DND-41 (cell line): ENCODE data around the gene WNT11.

ENCODE experiments used
- ATAC-seq: fragments of 200-7000 bp; cut with Tn5 transposase; 3 replicates; pipeline ENCODE4 v1.9.1; 2021; ENCODE audit warnings: low read depth; ENCODE audit not compliant: insufficient read depth
- DNase-seq: peaks from one replicate; pipeline ENCODE4 v3.0.0-alpha.2; 2020
- H2AFZ ChIP-seq: 2 replicates; pipeline ENCODE4 v1.6.0; 2012; ENCODE audit warnings: low read depth, low read length
- H3K27ac ChIP-seq: 2 replicates; pipeline ENCODE4 v1.5.1; 2012; ENCODE audit warnings: low read length, inconsistent platforms
- H3K27me3 ChIP-seq: fragments of 200-600 bp; sonication (generic); 2 replicates; pipeline ENCODE4 v1.6.0; 2012; ENCODE audit warnings: low read length, mild to moderate bottlenecking, inconsistent platforms; ENCODE audit not compliant: insufficient read depth, poor library complexity
- H3K36me3 ChIP-seq: 2 replicates; pipeline ENCODE4 v1.5.1; 2012; ENCODE audit warnings: low read length, inconsistent platforms; ENCODE audit not compliant: insufficient read depth
- H3K4me1 ChIP-seq: 2 replicates; pipeline ENCODE4 v1.5.1; 2012; ENCODE audit warnings: mild to moderate bottlenecking, low read length; ENCODE audit not compliant: insufficient read depth
- H3K4me2 ChIP-seq: 2 replicates; pipeline ENCODE4 v1.6.0; 2012; ENCODE audit warnings: mild to moderate bottlenecking, moderate library complexity, low read length, inconsistent platforms; ENCODE audit not compliant: insufficient read depth
- H3K4me3 ChIP-seq, 2 experiments: fragments of 200-600 bp in 1 of 2; shearing (Covaris generic) in 1 of 2; 2 replicates each; pipeline ENCODE4 v1.5.1; 2012 to 2016; ENCODE audit warnings: inconsistent platforms in 2 of 2, low read length in 2 of 2, mild to moderate bottlenecking in 2 of 2, low read depth in 1 of 2, moderate library complexity in 1 of 2
- H3K79me2 ChIP-seq: 2 replicates; pipeline ENCODE4 v1.6.0; 2012; ENCODE audit warnings: low read length, inconsistent platforms; ENCODE audit not compliant: insufficient read depth
- H3K9ac ChIP-seq: 2 replicates; pipeline ENCODE4 v1.6.0; 2012; ENCODE audit warnings: low read depth, mild to moderate bottlenecking, inconsistent platforms, low read length, moderate library complexity
- H3K9me3 ChIP-seq: 2 replicates; pipeline ENCODE4 v1.5.1; 2012; ENCODE audit warnings: low read length, moderate library complexity, mild to moderate bottlenecking, inconsistent platforms; ENCODE audit not compliant: insufficient read depth, severe bottlenecking
- H4K20me1 ChIP-seq: 2 replicates; pipeline ENCODE4 v1.6.0; 2012; ENCODE audit warnings: low read length; ENCODE audit not compliant: insufficient read depth
- EZH2 ChIP-seq: IDR thresholded peaks from 3 replicates; pipeline ENCODE4 v1.6.1; 2012; ENCODE audit warnings: borderline replicate concordance, low read depth, mild to moderate bottlenecking, moderate library complexity, low read length, inconsistent platforms; ENCODE audit not compliant: severe bottlenecking
- TF ChIP-seq, protein P1 (sequence below): IDR thresholded peaks from 2 replicates; pipeline ENCODE4 v1.5.1; 2012; ENCODE audit warnings: borderline replicate concordance, low read length, moderate library complexity, mild to moderate bottlenecking; ENCODE audit not compliant: poor library complexity, severe bottlenecking; ENCODE audit errors: extremely low read depth

WNT11 gene

DNA sequence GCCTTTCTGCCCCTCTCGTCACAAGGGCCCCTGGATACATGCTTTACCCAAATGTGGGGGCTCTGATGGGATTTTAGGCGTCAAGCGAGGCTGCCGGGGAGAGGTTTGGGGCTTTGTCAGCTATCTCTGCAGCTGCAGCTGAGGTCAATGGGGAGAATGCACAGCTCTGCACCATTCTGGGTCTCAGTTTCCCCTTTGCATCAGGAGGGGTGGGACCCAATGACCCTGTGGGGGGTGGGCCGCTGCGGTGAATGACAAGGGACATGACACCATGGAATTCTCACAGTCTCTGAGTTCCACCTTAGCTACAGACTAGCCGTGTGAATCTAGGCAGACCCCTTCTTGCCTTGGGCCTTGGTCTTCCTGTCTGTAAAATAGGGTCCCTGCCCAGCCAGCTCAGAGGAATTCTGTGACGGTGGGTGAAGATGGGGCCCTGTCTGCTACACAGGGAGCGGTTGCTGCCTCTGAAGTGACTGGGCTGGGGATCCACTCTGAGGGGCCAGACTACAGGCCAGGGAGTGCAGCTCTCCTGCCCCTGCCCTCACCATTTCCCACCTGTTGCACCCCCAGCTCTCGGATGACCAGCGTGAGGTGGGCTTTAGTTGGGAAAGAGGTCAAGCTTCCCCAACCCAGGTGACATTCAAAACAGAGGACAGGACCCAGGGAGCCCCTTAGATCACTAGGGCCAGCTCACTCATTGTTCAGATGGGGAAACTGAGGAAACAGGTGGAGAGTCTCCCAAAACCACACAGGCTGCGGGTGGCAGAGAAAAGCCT, 35.9 kb upstream of the WNT11 start:
- Histone ChIP-seq H4K20me1 (no peaks in the 10 kb centered on the region), H3K4me1 (no peaks in the 10 kb centered on the region), H3K27me3 (peaks cover 9% of the 10 kb centered on the region), H3K9ac (no peak overlapping the region), H2AFZ (no peak overlapping the region), H3K4me3 (no peak overlapping the region), H3K4me2 (no peak overlapping the region), H3K79me2 (no peaks in the 10 kb centered on the region), H3K9me3 (no peaks in the 10 kb centered on the region), H3K36me3 (no peaks in the 10 kb centered on the region), H3K27ac (no peak overlapping the region)
- no peak for ATAC-seq
- DNase-seq, result no peak
- TF ChIP-seq, protein P1, sequence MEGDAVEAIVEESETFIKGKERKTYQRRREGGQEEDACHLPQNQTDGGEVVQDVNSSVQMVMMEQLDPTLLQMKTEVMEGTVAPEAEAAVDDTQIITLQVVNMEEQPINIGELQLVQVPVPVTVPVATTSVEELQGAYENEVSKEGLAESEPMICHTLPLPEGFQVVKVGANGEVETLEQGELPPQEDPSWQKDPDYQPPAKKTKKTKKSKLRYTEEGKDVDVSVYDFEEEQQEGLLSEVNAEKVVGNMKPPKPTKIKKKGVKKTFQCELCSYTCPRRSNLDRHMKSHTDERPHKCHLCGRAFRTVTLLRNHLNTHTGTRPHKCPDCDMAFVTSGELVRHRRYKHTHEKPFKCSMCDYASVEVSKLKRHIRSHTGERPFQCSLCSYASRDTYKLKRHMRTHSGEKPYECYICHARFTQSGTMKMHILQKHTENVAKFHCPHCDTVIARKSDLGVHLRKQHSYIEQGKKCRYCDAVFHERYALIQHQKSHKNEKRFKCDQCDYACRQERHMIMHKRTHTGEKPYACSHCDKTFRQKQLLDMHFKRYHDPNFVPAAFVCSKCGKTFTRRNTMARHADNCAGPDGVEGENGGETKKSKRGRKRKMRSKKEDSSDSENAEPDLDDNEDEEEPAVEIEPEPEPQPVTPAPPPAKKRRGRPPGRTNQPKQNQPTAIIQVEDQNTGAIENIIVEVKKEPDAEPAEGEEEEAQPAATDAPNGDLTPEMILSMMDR, result no peak
- TF ChIP-seq EZH2, result no peak

DNA sequence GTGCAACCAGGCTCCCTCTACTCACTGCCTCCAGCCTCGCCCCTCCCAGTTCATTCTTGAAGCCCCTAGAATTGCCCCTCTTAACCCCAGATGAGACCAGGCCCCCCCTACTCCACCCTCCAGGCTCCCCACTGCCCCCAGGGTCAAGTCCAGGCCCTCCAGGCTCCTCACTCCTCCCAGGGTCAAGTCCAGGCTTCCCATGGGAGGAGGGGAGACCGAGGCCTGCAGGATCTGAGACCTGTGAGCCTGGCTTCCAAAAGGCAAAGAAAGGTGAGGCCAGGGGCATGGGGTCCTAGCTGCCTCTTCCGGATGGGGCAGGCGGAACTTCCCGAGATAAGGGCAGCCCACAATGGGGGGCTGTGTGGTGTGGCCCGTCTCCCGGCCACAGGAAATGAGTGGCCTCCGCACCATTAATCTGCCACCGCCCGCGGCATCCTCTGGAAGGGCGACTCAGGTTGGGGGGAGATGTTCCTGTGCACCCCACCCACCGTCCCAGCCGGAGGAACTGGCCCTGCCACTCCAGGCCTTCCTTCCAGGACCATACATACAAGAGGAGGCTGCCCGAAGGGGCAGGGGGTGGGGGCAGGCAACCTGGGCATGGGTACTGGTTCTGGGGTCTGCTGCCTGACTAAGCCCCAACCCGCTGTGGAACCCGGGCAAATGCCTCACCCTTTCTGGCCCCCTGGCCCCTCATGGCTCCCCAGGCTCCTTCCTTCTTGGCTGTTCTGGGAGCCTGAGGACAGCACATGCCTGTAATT, 35.1 kb upstream of the WNT11 start:
- H3K79me2 ChIP-seq, result no peaks in the 10 kb centered on the region
- H4K20me1 ChIP-seq, result no peaks in the 10 kb centered on the region
- no peaks in the 10 kb centered on the region for H3K36me3 ChIP-seq
- no peak overlapping the region for H3K4me2 ChIP-seq
- H3K4me1 ChIP-seq, result peaks cover 7% of the 10 kb centered on the region
- no peak for TF ChIP-seq EZH2
- TF ChIP-seq, protein P1, result no peak
- H3K27ac ChIP-seq, result no peak overlapping the region
- no peak overlapping the region for H2AFZ ChIP-seq
- H3K27me3 ChIP-seq, result peaks cover 9% of the 10 kb centered on the region
- no peaks in the 10 kb centered on the region for H3K9me3 ChIP-seq
- no peak overlapping the region for H3K4me3 ChIP-seq
- no peak overlapping the region for H3K9ac ChIP-seq
- DNase-seq, result no peak
- no peak for ATAC-seq

DNA sequence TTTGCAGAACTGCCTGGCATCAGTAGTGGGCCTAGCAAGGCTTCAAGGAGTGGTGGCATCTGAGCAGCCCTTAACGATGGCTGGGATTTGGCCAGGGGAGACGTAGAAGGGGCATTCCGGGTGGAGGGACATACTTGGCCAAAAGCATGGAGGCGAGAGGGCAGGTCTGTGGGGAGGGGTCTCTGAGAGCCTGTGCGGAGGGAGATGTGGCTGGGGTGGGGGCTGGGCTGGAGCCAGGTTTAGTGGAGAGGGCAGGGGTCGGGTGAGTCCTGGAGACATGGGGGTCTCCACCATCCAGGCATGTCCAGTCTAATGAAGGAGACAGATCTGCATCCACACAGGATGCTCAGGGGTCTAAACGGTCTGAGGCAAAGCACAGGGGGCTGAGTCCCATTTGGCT, 34.4 kb upstream of the WNT11 start:
- ATAC-seq (no peak), DNase-seq (no peak)
- Histone ChIP-seq H3K4me1 (peaks cover 12% of the 10 kb centered on the region), H3K36me3 (no peaks in the 10 kb centered on the region), H3K9me3 (no peaks in the 10 kb centered on the region), H3K79me2 (no peaks in the 10 kb centered on the region), H3K4me2 (no peak overlapping the region), H3K27ac (no peak overlapping the region), H2AFZ (no peak overlapping the region), H3K27me3 (peaks cover 9% of the 10 kb centered on the region), H3K4me3 (no peak overlapping the region), H4K20me1 (no peaks in the 10 kb centered on the region), H3K9ac (no peak overlapping the region)
- no peak for TF ChIP-seq EZH2
- TF ChIP-seq, protein P1, result no peak
